SK-N-SH treated with all-trans-retinoic acid at 6 μM for 48 hours (cell line): ENCODE measurements around the gene SIM2.

Experiments
- ATAC-seq: fragments of 200-7000 bp; cut with Tn5 transposase; 3 replicates; pipeline ENCODE4 v1.9.1; 2020; ENCODE audit warnings: mild to moderate bottlenecking, moderate library complexity
- ARNTL ChIP-seq: fragments of 450-650 bp; formaldehyde crosslinking; IDR thresholded peaks from 2 replicates; pipeline ENCODE4 v1.5.0; 2020; ENCODE audit warnings: low read depth, mild to moderate bottlenecking, moderate library complexity, borderline replicate concordance
- BACH2 ChIP-seq: fragments of 250-450 bp; sonication (Bioruptor Pico); IDR thresholded peaks from 2 replicates; pipeline ENCODE4 v1.9.0; 2021; ENCODE audit warnings: mild to moderate bottlenecking, borderline replicate concordance
- CSDC2 ChIP-seq: fragments of 250-450 bp; sonication (Bioruptor Pico); IDR thresholded peaks from 2 replicates; pipeline ENCODE4 v1.5.0; 2020; ENCODE audit warnings: mild to moderate bottlenecking, moderate library complexity
- GLIS3 ChIP-seq: fragments of 250-450 bp; sonication (Bioruptor Pico); IDR thresholded peaks from 2 replicates; pipeline ENCODE4 v1.5.0; 2020; ENCODE audit warnings: mild to moderate bottlenecking, moderate library complexity
- ISL1 ChIP-seq: fragments of 250-450 bp; sonication (Bioruptor Pico); IDR thresholded peaks from 2 replicates; pipeline ENCODE4 v2.1.2; 2022; ENCODE audit warnings: mild to moderate bottlenecking, moderate library complexity
- OSR1 ChIP-seq: fragments of 250-450 bp; sonication (Bioruptor Pico); IDR thresholded peaks from 2 replicates; pipeline ENCODE4 v1.8.0; 2022; ENCODE audit warnings: moderate library complexity, mild to moderate bottlenecking, inconsistent platforms
- PPARA ChIP-seq: fragments of 250-450 bp; sonication (Bioruptor Pico); IDR thresholded peaks from 2 replicates; pipeline ENCODE4 v1.5.0; 2020; ENCODE audit warnings: mild to moderate bottlenecking, borderline replicate concordance
- RARB ChIP-seq: fragments of 250-450 bp; sonication (Bioruptor Pico); IDR thresholded peaks from 2 replicates; pipeline ENCODE4 v1.8.0; 2021; ENCODE audit warnings: mild to moderate bottlenecking, moderate library complexity
- TCF4 ChIP-seq: fragments of 250-450 bp; sonication (Bioruptor Pico); IDR thresholded peaks from 2 replicates; pipeline ENCODE4 v1.8.0; 2021; ENCODE audit warnings: mild to moderate bottlenecking, moderate library complexity, borderline replicate concordance
- TOX ChIP-seq: fragments of 250-450 bp; sonication (Bioruptor Pico); IDR thresholded peaks from 2 replicates; pipeline ENCODE4 v1.8.0; 2021; ENCODE audit warnings: mild to moderate bottlenecking, moderate library complexity, borderline replicate concordance
- ZFP3 ChIP-seq: fragments of 250-450 bp; sonication (Bioruptor Pico); IDR thresholded peaks from 2 replicates; pipeline ENCODE4 v1.5.0; 2020; ENCODE audit warnings: mild to moderate bottlenecking, moderate library complexity
- ZFP30 ChIP-seq: fragments of 450-650 bp; formaldehyde crosslinking; IDR thresholded peaks from 2 replicates; pipeline ENCODE4 v1.5.0; 2022; ENCODE audit warnings: mild to moderate bottlenecking, moderate library complexity
- ZNF565 ChIP-seq: fragments of 450-650 bp; formaldehyde crosslinking; conservative IDR thresholded peaks from 2 replicates; pipeline ENCODE4 v1.5.0; 2020; ENCODE audit warnings: low read depth, mild to moderate bottlenecking, moderate library complexity
- ZNF70 ChIP-seq: fragments of 450-650 bp; formaldehyde crosslinking; IDR thresholded peaks from 2 replicates; pipeline ENCODE4 v1.5.0; 2020; ENCODE audit warnings: mild to moderate bottlenecking, moderate library complexity
- ZNF8 ChIP-seq: fragments of 450-650 bp; formaldehyde crosslinking; IDR thresholded peaks from 2 replicates; pipeline ENCODE4 v1.5.0; 2020; ENCODE audit warnings: mild to moderate bottlenecking, moderate library complexity
- TF ChIP-seq, protein P1 (sequence below): fragments of 250-450 bp; sonication (Bioruptor Pico); IDR thresholded peaks from 2 replicates; pipeline ENCODE4 v1.8.0; 2020; ENCODE audit warnings: mild to moderate bottlenecking, moderate library complexity, borderline replicate concordance
- TF ChIP-seq, protein P2 (sequence below): fragments of 250-450 bp; sonication (Bioruptor Pico); IDR thresholded peaks from 2 replicates; pipeline ENCODE4 v1.5.0; 2020; ENCODE audit warnings: mild to moderate bottlenecking, moderate library complexity

Gene SIM2

DNA sequence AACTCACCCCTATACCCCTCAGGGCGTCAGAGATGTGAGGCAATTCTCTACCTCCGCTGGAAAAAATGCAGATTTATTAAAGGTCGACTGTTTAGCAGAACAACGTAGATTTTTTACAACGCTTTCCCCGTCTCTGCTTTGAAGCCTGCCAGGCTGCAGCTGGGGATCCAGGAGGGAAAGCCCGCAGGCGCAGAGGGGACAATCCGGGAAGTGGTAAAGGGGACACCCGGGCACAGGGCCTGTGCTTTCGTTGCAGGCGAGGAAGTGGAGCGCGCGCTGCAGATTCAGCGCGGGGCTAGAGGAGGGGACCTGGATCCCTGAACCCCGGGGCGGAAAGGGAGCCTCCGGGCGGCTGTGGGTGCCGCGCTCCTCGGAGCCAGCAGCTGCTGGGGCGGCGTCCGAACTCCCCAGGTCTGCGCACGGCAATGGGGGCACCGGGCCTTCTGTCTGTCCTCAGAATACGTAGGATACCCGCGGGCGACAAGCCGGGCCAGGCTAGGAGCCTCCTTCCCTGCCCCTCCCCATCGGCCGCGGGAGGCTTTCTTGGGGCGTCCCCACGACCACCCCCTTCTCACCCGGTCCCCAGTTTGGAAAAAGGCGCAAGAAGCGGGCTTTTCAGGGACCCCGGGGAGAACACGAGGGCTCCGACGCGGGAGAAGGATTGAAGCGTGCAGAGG lies 5.5 kb downstream of the SIM2 start:
- TF ChIP-seq ZFP30 (no peak), TCF4 (CRISPR knock-in tag) (no peak), ZNF8 (CRISPR knock-in tag) (no peak), ZFP3 (CRISPR knock-in tag) (no peak), BACH2 (CRISPR knock-in tag) (no peak), ARNTL (CRISPR knock-in tag) (no peak), ISL1 (CRISPR knock-in tag) (no peak), OSR1 (CRISPR knock-in tag) (no peak), RARB (CRISPR knock-in tag) (no peak)
- TF ChIP-seq, protein P1, sequence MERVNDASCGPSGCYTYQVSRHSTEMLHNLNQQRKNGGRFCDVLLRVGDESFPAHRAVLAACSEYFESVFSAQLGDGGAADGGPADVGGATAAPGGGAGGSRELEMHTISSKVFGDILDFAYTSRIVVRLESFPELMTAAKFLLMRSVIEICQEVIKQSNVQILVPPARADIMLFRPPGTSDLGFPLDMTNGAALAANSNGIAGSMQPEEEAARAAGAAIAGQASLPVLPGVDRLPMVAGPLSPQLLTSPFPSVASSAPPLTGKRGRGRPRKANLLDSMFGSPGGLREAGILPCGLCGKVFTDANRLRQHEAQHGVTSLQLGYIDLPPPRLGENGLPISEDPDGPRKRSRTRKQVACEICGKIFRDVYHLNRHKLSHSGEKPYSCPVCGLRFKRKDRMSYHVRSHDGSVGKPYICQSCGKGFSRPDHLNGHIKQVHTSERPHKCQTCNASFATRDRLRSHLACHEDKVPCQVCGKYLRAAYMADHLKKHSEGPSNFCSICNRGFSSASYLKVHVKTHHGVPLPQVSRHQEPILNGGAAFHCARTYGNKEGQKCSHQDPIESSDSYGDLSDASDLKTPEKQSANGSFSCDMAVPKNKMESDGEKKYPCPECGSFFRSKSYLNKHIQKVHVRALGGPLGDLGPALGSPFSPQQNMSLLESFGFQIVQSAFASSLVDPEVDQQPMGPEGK (CRISPR knock-in tag): no peak
- TF ChIP-seq, protein P2, sequence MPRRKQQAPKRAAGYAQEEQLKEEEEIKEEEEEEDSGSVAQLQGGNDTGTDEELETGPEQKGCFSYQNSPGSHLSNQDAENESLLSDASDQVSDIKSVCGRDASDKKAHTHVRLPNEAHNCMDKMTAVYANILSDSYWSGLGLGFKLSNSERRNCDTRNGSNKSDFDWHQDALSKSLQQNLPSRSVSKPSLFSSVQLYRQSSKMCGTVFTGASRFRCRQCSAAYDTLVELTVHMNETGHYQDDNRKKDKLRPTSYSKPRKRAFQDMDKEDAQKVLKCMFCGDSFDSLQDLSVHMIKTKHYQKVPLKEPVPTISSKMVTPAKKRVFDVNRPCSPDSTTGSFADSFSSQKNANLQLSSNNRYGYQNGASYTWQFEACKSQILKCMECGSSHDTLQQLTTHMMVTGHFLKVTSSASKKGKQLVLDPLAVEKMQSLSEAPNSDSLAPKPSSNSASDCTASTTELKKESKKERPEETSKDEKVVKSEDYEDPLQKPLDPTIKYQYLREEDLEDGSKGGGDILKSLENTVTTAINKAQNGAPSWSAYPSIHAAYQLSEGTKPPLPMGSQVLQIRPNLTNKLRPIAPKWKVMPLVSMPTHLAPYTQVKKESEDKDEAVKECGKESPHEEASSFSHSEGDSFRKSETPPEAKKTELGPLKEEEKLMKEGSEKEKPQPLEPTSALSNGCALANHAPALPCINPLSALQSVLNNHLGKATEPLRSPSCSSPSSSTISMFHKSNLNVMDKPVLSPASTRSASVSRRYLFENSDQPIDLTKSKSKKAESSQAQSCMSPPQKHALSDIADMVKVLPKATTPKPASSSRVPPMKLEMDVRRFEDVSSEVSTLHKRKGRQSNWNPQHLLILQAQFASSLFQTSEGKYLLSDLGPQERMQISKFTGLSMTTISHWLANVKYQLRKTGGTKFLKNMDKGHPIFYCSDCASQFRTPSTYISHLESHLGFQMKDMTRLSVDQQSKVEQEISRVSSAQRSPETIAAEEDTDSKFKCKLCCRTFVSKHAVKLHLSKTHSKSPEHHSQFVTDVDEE: no peak
- ATAC-seq: no peak

DNA sequence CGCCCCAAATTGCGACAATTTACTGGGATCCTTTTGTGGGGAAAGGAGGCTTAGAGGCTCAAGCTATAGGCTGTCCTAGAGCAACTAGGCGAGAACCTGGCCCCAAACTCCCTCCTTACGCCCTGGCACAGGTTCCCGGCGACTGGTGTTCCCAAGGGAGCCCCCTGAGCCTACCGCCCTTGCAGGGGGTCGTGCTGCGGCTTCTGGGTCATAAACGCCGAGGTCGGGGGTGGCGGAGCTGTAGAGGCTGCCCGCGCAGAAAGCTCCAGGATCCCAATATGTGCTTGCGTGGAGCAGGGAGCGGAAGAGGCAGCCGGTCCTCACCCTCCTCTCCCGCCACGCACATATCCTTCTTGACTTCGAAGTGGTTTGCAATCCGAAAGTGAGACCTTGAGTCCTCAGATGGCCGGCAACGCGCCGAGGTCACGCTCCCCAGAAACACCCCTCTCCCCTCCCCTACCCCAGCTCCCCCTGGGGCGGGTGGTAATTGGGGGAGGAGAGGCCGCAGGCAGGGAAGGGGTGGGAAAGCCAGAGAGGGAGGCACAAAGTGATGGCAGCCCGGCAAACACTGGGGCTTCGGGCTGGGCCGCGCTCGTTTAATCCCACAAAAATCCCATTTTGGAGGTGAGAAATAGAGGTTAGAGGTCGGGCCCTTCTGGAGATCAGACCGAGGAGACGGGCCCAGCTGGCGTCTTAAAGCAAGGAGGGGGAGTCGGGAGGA lies 6.2 kb downstream of the SIM2 start:
- TF ChIP-seq ISL1 (CRISPR knock-in tag): no peak
- TF ChIP-seq ZFP30: no peak
- TF ChIP-seq GLIS3: no peak
- TF ChIP-seq, protein P1 (CRISPR knock-in tag): no peak
- TF ChIP-seq TCF4 (CRISPR knock-in tag): no peak
- no peak for TF ChIP-seq CSDC2 (CRISPR knock-in tag)
- no peak for TF ChIP-seq OSR1 (CRISPR knock-in tag)
- TF ChIP-seq ZFP3 (CRISPR knock-in tag): no peak
- no peak for TF ChIP-seq TOX (CRISPR knock-in tag)
- TF ChIP-seq, protein P2: no peak
- no peak for TF ChIP-seq ZNF565
- no peak for ATAC-seq

DNA sequence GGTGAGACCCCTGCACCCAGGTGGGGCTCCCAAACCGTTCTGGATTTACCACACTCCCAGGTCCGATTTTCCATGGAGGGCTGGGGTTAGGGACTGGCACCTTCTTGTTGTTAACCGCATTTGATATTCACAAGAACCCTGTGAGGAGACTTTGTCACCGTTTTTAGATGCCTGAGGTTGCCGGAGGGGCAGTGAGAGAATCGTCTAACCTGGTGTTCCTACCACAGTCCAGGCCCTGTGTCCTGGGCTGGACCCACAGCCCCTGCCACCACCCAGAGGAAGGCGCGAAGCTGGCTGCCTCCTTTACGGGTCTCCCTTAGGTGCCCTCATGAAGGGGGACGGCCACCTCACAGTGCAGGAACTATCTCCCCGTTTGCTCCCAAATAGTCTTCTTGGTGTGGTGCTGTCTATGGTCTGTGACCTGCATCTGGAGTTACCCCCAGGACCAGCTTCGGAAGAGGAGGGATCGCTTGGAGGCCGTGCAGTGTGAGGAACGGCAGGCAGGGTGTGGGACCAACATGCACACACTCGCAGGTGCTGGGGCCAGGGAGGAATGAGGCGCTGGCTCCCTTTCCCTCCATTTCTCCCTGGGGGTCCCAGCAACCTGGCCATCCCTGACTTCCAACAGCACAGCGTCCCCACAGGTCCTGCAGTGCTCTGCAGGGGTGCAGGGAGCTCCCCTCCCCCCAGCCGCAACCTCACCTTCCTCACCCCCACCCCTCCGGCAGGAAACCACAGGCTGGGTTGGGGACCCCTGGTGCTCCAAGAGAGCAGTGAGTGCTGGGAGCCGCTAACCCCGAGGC lies 7.0 kb downstream of the SIM2 start:
- no peak for ATAC-seq
- TF ChIP-seq, protein P1 (CRISPR knock-in tag): no peak
- no peak for TF ChIP-seq ISL1 (CRISPR knock-in tag)
- no peak for TF ChIP-seq OSR1 (CRISPR knock-in tag)
- TF ChIP-seq ARNTL (CRISPR knock-in tag): no peak
- TF ChIP-seq ZFP30: no peak
- TF ChIP-seq PPARA: no peak
- TF ChIP-seq ZNF70: no peak
- TF ChIP-seq, protein P2: no peak
- TF ChIP-seq RARB (CRISPR knock-in tag): no peak
